Left ventricle myocardium superior (tissue), 1 donor: ENCODE data around the gene GALR1. TPM values are rescaled to one million over a fixed set of nuclear protein-coding genes. Genes with fewer than 3 reads are reported as not detected.
"Not testable (repeated sequence)": the region's sequence is repeated elsewhere in the genome, so short reads cannot be mapped to it uniquely, and the experiment has no call there.

Experiments used
- ATAC-seq: fragments of 200-7000 bp; cut with Tn5 transposase; one replicate; pipeline ENCODE4 v1.9.1; 2020; ENCODE audit warnings: mild to moderate bottlenecking, moderate library complexity
- DNase-seq: peaks from one replicate; pipeline ENCODE4 v3.0.0-alpha.2; 2020
- intact Hi-C: fragments of 100-400 bp; cut with micrococcal nuclease; formaldehyde crosslinking; loops from one replicate; pipeline ENCODE4 v1.11.0; 2022
- total RNA-seq: library from RNA; stranded (reverse); fragmentation: NEBNext Ultra II Directional; extraction: Animal tissue kit (Norgen Biotek cat#: 25700); gene quantifications from one replicate; pipeline ENCODE4 v1.2.1, GENCODE V29; 2021
- donor health status: DM: no; HTN: yes; CAD: no; lungs with severe emphysema.

The GALR1 gene
- total RNA-seq, 1 donor from 2014 or later: not detected

DNA sequence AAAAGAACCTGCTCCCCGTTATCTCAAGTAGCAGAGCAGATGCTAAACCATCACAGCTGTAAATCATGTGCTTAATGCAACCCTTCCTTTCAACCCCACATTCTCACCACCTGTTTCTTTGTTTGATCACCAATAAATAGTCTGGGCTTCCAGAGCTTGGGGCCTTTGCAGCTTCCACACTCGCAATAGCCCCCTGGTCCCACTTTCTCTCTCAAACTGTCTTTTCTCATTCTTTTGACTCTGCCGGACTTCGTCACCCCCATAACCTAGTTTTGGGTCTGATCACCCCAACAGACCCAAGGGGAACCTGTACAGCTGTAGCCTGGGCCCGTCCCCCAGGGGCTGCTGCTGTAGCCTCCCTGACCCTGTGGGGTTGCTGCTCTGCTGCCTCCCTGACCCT lies 10.4 kb upstream of the GALR1 start:
- DNase-seq, ATAC-seq, intact Hi-C loops: not testable (repeated sequence)

DNA sequence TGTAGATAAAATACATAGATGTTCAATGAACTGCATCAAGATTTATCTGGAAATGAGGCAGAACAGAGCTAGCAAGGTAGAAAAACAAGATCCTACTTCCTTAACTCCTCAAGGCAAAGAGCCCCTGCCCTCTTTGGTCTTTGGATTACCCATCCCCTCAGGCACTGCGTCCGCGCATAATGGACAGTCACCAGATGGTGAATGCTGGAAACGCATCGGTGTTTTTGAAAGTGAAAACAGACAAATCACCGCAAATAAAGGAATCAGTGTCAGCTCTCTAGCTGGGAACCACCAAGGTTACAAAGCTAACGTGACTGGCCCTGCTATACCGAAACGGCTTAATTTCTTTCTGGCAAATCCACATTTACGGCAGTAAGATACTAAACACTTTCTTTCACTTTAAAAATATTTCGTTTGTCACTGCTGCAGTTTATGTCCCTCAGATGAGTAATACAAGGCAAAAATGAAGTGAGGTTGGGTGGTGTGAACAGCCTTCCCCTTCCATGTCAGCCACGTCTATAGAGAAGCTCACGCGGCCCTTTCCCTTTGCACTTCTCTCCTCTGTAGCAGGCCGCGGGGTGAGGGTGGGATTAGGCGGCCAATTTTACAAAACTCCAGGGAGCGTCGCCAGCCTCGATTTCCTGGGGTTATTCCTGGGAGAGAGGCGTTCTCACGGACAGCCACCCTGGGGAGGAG lies 627 bp upstream of the GALR1 start:
- no peak for ATAC-seq
- DNase-seq: no peak
- intact Hi-C loops: no loop called here

DNA sequence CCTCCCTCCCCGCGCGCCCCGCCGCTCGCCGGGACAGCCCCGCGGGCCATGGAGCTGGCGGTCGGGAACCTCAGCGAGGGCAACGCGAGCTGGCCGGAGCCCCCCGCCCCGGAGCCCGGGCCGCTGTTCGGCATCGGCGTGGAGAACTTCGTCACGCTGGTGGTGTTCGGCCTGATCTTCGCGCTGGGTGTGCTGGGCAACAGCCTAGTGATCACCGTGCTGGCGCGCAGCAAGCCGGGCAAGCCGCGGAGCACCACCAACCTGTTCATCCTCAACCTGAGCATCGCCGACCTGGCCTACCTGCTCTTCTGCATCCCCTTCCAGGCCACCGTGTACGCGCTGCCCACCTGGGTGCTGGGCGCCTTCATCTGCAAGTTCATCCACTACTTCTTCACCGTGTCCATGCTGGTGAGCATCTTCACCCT lies 865 bp downstream of the GALR1 start:
- no peak for ATAC-seq
- intact Hi-C loops: no loop called here
- DNase-seq: no peak

DNA sequence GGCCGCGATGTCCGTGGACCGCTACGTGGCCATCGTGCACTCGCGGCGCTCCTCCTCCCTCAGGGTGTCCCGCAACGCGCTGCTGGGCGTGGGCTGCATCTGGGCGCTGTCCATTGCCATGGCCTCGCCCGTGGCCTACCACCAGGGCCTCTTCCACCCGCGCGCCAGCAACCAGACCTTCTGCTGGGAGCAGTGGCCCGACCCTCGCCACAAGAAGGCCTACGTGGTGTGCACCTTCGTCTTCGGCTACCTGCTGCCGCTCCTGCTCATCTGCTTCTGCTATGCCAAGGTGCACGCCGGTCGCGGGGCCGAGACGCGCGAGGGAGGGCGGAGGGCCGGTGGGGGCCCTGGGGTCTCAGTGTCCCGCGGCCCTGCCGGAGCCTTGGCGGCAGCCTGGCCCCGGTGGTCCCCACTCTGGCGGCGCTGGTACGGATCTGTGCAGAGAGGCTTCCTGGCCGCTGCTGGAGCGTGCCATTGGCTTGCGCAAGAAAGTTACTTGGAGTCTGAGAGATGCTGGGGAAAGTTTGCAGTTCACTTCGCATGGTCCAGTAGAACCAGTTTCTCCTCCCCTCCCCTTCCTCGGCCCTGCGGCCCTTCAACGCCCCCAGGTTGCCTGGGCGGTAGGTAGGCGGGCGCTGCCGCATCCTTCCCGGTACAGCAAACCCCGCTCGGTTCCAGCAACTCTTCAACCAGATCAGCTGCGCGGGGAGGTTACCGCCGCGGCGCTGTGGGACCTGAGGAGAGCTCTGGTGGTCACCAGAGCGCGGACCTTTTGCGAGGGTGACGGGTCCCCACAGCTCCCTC lies 1.5 kb downstream of the GALR1 start:
- intact Hi-C loops: no loop called here
- no peak for DNase-seq
- no peak for ATAC-seq

DNA sequence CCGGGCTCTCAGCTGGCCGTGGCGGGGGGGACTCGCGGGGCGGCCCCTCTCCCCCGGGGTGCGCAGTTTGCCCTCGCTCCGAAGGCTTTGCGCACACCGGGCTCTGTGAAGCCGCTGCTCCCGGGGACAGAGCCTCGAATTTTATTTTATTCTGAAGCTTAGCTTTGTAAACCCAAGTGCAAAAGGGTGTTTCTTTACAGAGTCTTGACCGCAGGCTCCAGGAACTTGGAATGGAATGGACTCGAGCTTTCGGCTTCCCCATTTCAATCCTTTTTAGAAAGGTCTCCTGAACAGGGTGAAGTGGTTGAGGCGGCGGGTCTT lies 2.0 kb downstream of the GALR1 start:
- ATAC-seq: no peak
- intact Hi-C loops: no loop called here
- no peak for DNase-seq

DNA sequence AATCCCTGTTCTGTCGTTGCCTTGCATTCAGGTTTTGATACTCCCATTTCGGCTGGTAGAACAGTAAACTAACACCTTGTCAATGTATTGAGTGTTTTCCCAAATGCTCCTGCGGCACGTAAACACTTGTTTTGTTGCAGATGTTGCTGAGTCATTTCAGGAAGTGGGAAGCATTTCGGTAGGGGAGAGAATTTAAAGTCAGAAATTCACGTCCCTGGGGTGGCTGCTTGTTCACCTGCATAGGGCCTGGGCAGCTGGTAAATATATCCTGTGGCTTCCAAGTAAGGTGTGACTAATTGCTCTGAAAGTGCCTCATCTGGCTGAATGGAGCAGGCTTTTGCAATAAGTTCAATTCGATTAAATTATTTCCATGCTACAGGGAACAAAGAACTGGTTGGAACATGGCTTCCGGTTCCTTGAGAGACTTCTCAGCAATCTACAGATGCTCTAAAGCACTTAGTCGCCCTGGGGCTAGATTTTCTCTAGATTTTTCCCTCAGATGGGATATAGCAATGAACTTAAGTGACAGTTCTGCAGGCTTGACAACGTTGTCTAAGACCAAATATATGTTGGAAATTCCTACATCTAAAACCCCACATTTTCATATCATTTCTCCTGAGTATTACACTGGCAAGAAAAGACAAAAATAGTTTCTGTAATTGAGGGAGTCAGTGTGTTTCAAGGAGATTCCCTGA lies 5.2 kb downstream of the GALR1 start:
- intact Hi-C loops: no loop called here
- no peak for ATAC-seq
- DNase-seq: no peak

DNA sequence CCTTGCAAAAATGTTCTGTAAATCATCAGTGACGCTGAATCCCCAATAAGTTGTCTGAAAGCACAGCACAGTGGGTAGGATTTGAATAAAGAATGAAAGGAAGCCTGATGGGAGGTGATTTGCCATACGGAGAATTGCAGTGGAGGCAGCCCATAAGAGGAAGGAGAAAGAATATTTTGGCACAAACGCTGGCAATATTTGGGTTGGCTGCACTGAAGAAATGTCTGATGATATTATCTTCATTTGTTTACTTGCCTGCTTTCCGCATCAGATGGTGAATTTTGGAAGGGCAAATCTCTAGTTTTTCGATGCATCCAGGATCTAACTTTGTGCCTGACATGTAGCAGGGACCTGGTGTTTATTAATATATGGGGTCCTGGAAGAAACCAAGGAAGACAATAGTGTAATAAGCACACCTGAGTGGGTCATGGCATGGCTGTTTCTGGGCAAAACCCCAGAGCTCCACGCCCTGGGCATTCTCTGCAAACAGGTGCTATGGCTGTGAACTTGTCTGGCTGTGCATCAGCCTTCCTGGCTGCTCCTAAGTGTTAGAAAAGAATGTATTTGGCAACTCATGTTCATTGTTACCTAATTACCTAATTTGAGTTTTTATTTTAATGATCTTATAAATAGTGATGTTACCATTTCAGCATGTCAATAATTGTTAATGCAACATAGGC lies 5.9 kb downstream of the GALR1 start:
- ATAC-seq: no peak
- intact Hi-C loops: no loop called here

DNA sequence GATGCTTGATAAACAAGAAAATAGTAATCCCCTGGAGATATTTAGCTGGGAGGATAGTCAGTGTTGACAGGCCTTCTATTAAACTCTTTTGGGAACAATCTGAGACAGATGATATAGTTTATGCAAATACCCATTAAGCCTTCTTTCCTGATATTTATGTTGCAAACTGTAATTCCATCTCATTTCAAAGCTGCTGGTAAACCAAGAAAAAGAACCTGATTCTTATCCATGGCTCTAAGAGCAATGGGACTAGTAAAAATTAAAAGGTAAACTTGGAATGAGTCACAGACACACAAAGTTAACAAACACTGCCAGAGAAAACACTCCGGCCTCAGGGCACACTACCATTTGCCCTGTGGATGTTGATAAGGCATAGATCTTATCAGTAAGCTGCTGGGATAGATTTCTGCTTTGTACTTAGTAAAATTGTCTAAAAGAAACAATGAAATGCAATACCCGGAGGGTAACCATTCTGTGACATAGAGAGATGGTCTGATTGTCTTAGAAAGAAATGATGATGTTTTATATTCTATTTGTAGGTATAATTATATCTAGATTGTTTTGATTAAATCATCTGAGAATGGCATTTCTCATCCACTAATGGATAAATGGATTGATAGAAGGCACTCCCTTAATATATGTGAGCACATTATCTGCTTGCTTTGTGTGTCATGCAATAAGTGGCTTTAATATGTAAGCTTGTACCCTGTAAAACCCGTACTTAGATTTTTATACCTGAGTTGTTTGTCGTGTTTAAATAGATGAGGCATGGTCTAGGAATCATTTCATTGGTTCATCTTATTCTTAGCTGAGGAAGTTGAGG lies 13.2 kb downstream of the GALR1 start:
- ATAC-seq (no peak), DNase-seq (no peak)
- intact Hi-C loops: no loop called here

More for the DNA sequence above, 5.9 kb downstream of the GALR1 start:
- no peak for DNase-seq

DNA sequence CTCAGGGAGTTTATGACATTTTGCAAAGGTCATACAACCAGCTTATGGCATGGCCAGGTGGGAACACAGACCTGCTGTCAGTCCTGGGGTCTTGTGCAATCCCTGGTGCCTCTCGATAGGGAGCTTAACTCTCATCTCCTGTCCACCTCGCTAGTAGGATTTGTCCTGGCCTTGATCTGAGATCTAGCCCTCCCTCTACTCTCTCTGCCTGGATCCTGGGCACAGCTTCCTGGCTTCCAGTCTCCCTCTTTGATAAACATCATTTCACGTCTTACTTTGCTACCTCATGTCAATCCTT lies 13.8 kb downstream of the GALR1 start:
- DNase-seq: no peak
- intact Hi-C loops: no loop called here
- ATAC-seq: no peak

DNA sequence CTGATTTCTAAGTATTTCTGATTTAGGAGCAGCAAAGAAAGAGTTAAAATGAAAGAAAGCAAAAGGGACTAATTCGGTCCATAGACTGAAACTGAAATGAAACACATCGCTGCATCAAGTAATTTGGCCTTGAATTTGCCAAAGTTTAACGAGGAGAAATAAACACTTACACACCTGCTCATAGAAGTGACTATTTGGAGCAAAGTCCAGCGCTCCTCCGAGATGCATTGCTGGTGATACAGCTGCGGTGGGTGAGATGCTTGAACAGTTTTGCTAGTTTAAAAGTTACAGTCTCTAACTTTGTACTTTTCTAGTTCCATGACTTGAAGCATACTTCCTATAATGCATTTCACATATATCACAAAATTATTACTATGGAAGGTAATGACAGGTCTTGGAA lies 18.3 kb downstream of the GALR1 start:
- intact Hi-C loops: no loop called here
- ATAC-seq: no peak
- no peak for DNase-seq

DNA sequence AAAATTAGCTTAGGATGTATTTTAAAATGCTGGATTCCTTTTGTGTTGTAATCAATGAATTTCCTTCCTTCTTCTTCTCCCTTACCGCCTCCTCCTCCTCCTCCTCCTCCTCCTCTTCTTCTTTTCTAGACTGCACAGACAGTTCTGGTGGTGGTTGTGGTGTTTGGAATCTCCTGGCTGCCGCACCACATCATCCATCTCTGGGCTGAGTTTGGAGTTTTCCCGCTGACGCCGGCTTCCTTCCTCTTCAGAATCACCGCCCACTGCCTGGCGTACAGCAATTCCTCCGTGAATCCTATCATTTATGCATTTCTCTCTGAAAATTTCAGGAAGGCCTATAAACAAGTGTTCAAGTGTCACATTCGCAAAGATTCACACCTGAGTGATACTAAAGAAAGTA lies 18.8 kb downstream of the GALR1 start:
- DNase-seq: no peak
- intact Hi-C loops: no loop called here
- ATAC-seq: no peak

DNA sequence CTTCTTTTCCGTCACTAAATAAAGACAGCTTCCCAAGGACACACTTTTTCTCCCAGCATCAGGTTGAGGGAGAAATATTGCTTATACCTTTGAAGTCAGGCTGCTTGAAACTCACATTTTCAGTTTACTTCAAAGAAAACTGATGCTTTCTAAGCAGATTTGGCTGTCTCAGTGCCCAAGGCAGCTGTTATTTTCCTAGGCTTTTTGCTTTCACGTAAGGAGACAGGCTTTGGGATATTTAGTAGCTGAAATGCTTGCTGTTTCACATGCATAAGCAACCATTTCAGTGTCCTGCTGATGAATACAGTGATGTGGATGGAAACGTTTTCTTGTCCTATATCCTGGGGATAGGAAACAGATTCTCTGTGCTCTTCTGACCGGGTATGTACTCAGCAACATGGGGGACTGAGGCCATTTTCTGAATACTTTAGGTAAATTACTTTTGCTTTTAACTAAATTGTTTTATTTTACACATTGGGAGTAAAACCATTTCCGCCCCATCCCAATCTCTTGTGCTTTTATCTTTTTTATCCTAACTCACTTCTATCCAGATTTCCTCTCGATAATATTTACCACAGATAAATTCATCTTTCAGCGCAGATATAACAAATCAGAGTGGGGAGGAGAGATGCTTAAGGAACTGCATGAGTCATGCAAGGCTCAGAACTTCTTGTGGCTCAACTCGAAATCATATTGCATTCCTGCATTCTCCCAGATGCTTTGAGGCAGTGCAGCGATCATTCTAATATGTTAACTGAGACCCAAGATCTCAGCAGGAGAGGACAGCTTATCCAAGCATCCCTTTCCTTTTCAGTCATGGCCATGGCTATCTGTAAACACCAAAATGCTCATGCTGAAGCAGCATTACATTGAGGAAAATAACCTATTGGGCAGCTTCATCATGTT lies 22.2 kb downstream of the GALR1 start:
- DNase-seq (no peak), ATAC-seq (peak; percentile 29)
- intact Hi-C loops: no loop called here

DNA sequence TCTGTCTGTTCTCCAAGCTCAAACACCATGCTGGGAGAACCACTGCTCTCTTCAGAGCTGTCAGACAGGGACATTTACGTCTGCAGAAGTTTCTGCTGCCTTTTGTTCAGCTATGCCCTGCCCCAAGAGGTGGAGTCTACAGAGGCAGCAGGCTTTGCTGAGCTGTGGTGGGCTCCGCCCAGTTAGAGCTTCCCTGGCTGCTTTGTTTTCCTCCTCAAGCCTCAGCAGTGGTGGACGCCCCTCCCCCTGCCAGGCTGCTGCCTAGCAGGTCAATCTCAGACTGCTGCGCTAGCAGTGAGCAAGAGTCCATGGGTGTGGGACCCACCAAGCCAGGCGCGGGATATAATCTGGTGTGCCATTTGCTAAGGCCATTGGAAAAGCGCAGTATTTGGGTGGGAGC lies 41.2 kb downstream of the GALR1 start:
- intact Hi-C loops, ATAC-seq, DNase-seq: not testable (repeated sequence)

DNA sequence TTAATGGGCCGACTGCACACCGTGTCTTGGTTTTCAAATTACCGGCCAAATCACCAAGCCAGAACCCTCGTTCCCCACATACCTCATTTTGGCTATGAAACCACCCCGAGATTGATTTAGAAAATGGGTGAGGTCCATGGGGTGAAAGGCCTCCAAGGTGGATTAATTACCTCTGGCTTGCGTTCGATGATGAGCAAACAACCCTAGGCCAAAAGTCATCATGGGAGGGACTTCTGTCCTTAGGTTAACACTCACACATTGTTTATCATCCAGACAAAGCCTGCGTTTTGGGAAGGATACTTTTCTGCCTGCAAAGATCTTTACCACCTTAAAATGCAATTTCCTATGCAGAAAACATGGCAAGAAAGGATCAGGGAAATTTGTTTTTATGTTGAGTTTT lies 48.5 kb downstream of the GALR1 start:
- intact Hi-C loops: no loop called here
- ATAC-seq: no peak
- no peak for DNase-seq

DNA sequence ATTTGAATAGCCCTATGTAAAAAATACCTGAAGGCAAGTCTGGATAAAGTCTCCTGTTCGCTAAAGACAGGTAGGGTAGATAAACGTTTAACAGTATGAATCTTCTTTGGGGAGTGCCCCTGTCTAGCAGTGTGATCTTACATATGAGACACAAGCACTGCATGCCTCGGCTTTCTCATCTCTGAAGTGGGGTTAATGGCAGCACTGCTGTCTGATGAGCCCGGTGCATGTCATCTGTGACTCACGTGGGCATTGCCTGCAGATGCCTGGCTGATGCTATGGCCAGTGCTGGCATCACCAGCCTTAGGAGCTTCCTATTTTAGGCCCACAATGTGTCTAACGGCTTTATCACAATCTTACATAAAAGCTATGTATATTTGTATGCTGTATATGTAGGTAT lies 50.1 kb downstream of the GALR1 start:
- DNase-seq: no peak
- intact Hi-C loops: no loop called here
- no peak for ATAC-seq

DNA sequence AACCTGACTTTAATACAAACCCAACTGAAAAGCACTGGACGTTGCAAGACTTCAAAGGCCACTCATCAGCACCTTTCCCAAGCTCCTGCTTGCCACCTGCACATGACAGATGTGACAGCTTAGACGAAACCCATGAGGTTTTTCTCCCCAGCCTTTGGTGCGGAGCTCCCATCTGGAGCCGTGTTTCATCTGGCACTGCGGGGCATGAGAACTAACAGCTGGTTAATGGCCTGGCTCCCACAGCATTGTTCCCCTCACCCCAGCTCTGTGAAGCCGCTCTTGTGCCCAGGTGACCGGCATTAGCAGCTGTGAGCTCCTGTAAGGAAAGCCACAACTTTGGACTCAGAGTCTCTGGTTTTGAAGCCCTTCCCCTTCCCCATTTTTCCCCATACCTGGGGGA lies 50.9 kb downstream of the GALR1 start:
- ATAC-seq: no peak
- intact Hi-C loops: no loop called here

DNA sequence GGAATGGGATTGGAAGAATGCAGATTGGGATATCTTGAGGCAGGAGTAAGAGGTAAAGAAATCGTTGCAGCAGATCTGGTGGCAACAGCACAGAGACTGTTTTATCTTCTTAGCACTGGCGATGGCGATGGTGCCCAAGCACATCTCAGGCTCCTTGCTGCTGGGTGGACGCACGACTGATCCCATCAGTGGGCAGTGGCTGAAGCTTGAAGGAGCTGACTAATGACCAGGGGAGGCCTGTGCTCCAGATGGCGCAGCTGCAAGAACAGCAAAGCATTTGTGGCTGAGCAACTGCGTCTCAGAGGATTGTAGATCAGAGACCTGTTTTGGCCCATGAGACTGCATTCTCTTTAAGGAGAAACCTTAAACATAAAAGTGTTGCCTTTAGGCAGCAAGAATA lies 54.6 kb downstream of the GALR1 start:
- ATAC-seq (no peak), DNase-seq (no peak)
- intact Hi-C loops: no loop called here

More for the DNA sequence above, 50.9 kb downstream of the GALR1 start:
- DNase-seq: no peak

DNA sequence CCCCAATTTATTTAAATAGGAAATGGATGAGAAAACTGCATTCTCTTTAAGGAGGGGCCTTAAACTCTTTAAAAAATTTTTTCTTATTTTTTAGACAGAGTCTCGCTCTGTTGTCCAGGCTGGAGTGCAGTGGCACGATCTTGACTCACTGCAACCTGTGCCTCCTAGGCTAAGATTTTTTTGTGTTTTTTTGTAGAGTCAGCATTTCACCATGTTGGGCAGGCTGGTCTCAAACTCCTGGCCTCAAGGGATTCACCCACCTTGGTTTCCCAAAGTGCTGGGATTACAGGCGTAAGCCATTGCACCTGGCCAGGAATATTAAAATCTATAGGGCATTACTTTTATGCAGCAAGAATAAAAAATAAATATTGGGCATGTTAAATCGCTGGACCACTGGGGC lies 56.0 kb downstream of the GALR1 start:
- no peak for DNase-seq
- intact Hi-C loops: no loop called here
- ATAC-seq: no peak
